Endothelial cell of hepatic sinusoid (primary cell): ENCODE data around the gene P2RX6.
"Not testable (repeated sequence)": the region's sequence is repeated elsewhere in the genome, so short reads cannot be mapped to it uniquely, and the experiment has no call there.

Experiments
- in situ Hi-C: cut with HindIII; loops from 2 replicates; pipeline ENCODE4 v1.10.0; 2017; ENCODE audit warnings: low sequenced_read_pairs

Gene P2RX6

DNA sequence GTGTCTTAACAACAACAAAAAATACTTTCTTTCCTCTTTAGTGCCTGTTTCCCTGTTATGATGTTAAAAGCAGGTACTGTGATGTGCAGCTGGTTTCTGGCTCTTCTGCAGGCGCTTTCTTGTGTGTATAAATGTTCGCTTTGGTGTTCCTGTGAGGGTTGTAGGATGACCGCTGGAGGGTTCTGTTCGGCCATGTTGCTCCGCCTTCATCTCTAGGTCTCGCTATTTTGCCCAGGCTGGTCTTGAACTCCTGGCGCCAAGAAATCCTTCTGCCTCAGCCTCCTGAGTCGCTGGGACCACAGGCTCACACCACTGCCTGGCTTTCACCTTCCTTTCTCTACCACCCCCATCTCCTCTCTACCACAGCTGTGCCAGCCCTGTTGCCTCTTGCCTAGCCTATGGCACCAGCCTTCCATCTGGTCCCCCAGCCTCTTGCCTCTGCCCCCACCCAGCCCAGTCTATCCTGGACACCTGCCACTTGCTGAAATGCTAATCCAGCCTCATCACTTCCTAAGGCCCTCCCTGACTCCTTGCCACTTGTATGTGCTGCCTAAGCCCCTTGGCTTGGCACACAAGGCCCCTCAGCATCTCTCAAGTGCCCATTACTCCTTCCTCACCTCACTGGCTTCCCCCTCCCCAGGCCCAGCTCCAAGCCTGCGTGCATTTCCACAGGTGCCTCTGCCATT is 36.3 kb downstream of the P2RX6 start:
- in situ Hi-C loops: no loop called here

DNA sequence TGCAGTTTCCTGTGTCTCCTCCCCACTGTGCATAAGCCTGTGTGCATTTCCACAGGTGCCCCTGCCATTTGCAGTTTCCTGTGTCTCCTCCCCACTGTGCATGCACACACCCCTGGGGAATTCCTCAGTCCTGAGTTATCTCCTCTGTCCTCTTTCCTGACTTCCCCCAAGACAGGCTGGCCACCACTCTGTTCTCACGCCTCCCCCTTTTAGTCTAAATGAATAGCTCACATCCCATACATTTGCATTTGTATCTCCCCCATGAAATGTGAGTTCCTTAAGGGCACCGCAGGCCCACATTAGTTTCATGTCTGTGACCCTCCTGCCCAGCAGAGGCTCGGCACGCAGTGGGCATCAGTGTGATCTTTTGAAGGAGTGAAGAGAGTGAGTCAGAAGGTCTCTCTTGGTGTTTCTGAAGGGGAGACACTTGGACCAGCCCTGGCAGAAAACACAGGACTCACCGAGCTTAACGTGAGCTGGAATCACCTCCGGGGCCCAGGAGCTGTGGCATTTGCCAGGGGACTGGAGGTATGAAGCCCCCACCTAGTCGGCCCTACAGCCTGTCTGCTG is 37.0 kb downstream of the P2RX6 start:
- in situ Hi-C loops: no loop called here

DNA sequence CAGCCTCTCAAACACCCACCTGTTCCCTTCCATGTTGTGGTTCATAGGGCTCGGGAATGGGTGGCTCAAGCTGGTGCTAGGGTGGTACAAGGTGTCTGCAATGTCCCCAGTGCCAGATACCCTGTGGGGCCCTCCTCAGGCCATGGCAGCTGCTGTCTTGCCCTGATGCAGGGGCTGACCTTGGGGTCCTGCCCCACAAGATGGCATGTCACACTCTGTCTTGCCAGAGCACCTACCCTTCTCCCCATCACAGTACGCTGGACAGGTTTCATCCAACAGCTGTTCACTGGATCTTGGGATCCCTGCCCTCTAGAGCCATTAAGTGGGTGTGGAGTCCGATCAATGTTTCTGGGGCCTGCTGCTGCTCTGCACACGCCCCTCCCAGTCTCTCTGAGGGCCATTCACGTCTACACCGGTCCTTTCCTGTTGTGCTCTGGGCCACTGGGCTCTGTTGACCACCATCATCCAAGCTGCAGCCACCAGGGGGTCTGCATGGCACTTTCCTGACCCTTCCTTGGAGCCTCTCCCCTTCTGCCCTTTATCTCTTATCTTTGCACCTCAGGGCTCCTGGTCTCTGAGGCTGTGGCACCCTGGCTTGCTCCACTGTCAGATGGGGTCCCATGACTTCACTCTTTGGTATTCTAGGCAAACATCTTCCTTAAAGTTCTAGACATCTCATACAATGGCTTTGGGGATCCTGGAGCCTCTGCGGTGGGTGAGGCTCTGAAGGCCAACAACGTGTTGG is 37.9 kb downstream of the P2RX6 start:
- in situ Hi-C loops: no loop called here

DNA sequence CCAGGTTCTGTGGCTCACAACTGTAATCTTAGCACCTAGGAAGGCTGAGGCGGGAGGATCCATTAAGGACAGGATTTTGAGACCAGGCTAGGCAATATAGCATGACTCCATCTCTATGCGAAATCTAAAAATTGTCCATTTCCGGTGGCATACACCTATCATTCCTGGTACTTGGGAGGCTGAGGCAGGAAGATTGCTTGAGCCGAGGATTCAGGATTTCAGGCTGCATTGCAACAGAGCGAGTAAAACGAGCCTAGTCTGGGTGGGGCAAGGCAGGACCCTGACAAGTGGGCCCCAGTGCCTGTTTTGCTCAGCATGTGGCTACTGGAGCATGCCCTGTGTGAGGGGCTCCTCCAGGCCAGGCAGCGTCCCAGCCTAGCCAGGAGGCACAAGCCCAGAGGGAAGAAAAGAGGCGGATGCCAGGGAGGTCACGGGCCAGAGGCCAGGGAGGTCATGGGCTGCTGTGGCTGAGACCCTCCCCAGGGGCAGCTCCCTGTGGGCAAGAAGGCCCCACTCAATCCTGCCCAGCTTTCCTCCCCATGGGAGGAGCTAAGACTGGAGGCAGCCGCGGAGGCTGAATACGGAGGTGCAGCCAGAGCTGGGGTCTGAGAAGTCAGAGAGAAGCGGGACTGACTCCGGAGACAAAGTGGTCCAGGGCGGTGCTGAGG is 39.2 kb downstream of the P2RX6 start:
- in situ Hi-C loops: no loop called here

DNA sequence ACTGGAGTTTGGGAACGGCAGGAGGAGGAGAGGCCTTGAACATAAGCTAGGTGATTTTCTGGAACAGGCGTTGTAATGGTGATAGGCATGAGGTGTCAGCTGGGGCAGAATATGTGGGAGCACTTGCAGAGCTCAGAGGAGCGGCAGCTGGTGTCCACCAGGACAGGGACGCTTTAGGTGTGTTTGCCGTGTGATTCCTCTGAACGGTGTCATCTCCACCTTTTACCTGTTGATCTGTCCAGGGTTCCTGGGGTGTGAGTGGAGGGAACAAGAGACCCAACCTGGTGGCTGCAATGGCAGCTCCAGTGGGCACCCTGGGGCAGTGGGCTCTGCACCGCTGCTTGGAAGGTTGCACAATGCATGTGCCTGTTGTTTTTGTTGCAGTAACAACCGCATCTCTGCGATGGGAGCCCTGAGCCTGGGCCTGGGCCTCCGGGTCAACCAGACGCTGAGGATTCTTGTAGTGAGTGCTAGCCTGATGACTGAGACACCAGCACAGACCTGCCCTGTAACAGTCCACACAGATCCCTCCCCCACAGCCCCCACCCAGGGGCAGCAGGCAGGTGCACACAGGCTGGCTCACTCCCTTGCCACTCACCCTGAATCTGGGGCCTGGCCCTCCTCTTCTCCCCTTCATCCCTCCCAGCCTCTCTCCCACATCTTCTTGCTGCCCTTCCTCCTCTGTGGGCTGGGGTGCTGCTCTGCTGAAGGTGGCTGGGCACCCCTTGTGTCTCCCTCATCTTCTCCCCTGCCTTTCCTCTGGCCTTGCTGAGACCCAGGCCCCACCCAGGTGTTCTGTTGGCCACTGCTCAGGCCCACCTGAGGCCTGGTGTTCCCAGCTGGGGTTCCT is 40.0 kb downstream of the P2RX6 start:
- in situ Hi-C loops: no loop called here

DNA sequence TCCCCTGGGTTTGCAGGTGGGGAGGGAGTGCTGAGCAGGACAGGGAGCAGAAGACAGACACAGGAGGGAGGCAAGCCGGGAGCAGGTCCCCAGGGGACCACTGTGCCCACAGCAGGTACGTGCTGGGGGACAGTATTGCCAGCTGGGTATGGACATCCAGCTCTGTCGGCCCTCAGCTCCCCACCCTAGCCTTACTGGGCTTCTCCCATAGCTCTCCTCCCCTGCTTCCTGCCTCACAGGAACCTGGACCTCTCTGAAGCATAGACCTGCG is 40.5 kb downstream of the P2RX6 start:
- in situ Hi-C loops: no loop called here

DNA sequence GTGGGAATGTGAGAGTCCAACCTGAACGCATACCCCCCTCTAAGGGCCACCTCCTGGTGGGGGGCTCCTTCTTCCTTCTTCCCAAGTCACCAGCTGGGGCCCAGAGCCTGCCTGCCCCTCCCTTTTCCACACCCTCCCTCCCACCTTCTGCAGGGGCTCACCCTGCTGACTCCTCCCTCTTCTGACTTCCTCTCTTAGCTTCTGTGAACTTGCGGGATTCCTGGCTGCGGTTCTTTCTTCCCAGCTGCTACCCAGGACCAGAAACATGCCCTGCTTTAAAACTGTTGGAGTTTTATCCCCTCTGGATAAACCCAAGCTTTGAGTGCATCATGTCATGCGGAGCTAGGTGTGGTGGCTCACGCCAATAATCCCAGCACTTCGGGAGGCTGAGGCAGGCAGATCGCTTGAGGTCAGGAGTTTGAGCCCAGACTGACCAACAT is 40.9 kb downstream of the P2RX6 start:
- in situ Hi-C loops: no loop called here

DNA sequence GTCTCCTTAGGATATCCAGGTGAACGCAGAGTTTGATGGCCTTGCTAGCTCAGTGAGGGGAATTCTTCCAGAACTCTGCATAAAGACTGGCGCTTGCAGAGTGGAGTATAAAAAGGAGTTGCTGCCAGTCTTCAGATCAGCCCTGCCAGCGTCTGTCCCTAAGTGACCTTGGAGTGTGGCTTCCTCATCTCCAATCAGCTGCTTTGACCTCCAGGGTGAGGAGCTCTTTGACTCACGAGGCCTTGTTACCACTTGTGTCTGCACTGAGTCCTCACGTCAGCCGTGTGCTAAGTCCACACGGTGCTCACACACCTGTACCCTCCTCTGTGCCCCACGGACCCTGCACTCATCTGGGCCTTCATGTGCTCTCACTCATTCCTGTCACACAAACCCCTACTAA is 45.4 kb downstream of the P2RX6 start:
- in situ Hi-C loops: not testable (repeated sequence)

DNA sequence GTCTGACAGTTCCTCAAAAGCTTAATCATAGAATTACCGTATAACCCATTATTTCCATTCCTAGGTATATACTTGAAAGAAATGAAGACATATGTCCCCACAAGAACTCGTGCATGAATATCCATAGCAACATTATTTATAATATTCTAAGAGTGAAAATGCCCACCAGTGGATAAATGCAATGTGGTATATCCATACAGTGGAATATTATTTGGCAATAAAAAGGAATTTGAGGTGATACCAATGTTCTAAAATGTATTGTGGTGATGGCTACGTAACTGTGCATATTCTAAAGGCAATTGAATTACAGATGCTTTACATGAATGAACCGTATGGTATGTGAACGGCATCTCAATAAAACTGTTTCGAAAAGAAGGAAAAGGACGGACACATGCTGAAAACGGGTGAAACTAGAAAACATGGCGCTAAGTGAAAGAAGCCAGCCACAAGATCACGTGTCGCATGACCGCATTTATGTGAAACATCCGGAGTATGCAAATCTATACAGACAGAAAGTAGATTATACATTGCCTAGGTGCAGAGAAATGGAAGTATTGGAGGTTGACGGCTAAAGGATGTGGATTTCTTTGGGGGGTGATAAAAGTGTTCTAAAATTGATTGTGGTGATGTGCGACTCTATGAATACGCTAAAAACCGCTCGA is 46.8 kb downstream of the P2RX6 start:
- in situ Hi-C loops: not testable (repeated sequence)

DNA sequence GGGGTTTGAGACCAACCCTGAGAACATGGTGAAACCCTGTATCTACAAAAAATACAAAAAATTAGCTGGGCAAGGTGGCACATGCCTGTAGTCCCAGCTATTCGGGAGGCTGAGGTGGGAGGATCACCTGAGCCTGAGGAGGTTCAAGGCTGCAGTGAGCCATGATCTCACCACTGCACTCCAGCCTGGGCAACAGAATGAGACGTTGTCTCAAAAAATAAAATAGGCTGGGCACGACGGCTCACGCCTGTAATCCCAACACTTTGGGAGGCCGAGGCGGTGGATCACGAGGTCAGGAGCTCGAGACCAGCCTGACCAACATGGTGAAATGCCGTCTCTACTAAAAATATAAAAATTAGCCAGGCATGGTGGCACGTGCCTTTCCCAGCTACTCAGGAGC is 49.5 kb downstream of the P2RX6 start:
- in situ Hi-C loops: not testable (repeated sequence)

DNA sequence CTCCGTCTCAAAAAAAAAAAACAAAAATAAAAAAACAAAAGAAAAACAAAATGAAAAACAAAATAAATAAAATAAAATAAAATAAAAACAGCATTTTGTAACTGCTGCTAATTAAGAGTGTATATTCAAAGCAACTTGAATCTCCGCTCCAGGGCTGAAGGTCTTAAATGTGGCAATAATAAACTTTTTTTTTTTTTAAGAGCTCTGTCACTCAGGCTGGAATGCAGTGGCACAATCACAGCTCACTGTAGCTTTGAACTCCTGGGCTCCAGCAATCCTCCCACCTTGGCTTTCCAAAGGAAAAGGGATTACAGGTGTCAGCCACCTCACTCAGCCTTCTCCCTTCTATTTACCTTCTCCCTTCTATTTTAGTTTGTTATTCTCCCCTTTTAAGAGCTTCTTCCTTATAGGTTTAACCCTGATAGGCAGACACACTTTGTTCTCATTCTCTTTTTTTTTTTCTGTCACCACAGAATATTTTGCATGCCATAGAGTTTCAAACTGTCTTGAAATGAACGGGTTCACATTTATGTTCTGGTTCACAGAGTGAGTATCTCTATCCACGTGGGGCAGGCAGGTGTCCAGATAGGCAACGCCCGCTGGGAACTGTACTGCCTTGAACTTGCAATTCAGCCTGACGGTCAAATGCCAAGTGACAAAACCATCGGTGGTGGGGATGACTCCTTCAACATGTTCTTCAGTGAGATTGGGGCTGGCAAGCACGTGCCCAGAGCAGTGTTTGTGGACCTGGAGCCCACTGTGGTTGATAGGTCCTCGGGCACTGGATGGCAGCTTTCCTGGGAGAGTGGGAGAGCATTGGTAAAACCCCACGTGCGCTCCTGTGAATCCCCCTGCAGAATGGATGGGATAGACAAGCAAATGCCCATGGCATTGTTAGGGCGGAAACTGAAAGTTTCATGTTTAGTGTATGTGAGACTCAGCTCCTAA is 50.2 kb downstream of the P2RX6 start:
- in situ Hi-C loops: no loop called here

DNA sequence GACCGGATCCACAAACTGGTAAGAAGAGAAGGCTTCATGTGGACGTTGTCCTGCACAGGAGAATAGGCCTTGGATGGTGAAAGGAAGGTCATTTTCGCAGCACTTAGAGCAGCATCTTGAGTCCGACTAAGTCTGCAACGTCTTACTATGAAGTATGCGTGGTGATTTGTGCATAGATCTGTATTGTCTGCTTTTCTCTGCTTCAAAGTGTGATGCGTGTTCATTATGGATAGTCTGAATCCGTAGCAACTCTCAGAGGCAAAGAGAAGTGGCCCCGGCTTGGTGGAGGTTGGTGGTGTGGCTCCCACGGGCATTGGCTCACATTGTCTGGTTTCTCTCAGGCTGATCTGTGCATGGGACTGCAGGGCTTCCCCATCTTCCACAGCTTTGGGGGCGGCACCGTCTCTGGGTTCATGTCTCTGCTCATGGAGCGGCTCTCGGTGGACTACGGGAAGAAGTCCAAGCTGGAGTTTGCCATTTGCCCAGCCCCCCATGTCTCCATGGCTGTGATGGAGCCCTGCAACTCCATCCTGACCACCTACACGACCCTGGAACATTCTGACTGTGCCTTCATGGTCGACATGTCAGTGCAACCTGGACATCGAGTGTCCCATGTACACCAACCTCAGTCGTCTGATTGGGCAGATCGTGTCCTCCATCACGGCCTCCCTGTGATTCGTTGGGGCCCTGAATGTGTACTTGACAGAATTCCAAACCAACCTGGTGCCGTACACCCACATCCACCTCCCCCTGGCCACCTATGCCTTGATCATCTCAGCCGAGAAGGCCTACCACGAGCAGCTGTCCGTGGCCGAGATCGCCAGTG is 52.3 kb downstream of the P2RX6 start:
- in situ Hi-C loops: no loop called here

DNA sequence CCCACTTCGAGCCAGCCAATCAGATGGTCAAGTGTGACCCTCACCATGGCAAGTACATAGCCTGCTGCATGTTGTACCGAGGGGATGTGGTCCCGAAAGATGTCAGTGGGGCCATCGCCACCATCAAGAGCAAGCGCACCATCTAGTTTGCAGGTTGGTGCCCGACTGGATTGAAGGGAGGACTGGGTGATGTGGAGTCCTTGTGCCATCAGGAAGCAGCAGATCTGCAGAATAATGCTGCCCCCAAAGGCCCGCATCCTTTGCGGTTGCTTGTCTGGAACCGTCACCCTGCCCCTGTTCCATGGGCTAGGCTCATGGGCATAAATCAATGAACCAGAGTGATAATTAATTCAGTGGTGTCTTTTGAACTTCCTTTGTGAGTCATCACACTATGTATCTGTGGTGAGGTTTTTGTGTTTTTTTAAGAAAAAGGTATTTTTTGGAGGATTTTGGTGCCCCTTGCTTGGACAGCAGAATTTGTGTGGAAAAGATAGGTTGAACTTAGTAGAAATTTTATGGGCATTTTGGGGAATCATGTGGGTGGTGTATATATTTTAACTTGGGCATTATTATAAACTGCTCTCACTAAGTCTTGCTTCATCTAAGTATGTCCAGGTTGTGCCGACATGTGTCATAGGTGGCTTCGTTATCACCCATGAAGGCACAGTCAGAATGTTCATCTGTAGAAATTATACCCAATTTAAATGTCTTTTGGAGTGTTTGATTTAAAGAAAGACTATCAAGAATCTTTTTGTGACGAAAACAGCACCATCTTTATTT is 53.1 kb downstream of the P2RX6 start:
- in situ Hi-C loops: no loop called here

DNA sequence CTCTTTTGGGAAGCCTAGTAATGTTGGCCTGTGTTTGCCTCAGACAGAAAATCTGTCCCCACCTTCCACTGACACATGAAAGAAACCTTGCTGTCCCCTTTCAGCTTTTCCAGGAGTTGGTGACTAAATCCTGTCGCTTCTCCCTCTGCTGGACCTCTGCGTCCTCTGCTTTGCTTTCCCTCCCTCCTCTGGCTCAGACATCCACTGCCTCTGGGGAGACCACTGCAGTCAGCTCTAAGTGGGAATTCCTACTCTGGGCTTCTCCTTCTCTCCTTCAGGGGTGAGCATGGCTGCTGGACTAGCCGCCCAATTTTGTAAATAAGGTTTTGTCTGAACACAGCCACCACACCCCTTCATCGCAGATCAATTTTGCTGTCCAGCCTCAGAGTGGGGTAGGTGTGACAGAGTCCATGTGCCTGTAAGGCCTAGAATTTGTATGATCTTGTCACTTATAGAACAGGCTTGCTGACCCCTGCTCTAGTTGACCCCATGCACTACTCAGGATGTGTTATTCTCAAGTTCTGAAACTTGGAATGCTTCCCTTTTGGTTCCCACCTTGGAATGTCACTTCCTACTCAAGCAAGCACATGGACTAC is 53.8 kb downstream of the P2RX6 start:
- in situ Hi-C loops: no loop called here

DNA sequence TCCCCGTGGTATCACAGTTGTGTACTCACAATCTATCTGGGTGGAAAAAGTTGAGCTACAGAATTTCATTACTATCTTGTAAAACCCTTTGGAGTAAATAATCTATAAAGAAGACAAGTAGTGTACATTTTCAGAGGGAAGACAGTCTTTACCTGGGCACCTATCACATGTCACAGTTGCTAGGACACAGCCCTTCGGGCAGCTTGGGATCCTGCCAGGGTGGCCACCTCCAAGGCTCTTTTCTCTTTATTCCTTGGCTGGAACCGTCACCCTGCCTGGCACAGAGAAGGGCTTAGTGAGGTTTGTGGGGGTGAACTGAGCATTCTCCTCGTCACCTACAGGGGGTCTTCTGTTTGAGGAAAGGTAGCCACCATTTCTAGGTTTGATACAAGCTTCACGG is 54.4 kb downstream of the P2RX6 start:
- in situ Hi-C loops: no loop called here

DNA sequence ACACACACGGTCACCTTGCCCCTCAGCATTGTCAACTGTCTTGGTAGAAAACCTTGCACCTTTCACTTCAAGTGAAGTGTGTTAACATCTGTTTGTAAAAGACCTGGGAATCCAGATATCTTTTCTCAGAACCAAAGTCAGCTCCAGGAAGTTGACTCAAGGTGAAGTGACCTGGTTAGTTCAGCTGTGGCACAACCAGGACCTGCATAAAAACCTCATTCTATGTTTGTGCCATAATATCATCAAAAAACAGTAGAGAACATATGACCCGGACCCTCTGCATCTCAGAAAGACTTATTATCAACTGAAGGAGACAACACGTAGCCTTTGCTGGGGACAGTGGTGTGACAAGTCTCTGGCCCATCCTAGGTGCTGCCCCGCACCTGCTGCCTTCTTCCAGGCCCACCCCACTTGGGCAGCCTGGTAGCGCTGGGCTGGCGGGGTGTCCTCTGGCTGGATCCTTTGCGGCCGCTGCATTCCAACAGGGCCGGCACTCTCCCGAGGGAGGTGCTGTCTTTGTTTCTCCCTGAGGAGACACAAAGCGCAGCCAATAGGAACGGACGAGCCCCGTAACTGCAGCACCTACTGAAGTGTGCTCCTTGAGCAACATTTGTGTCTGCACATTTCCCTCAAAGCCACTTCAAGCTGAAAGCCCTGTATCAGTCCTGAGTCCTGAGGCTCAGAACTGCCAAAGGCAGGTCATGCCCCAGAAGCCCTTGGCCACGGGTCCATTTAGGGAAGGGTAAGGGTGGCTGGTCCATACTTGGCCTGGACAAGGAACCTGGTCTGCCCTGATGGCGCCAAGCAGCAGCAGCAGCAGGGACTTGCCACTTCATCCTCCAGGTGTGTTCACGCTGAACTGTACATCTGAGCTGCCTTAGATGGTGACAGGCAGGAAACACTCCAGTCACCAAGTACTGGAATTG is 56.0 kb downstream of the P2RX6 start:
- in situ Hi-C loops: no loop called here
